NCI-H1930 (cell line): ENCODE results near the gene AKAP8L.

Experiments used
- DNase-seq, 2 experiments: peaks; one replicate each; lab custom pipeline; 2025; lab: John Stamatoyannopoulos, UW

Gene AKAP8L

GRCh38 chr19:15432629-15433518 lies 14.1 kb upstream of the AKAP8L start:
- DNase-seq, result peak; percentile 64 to 77

GRCh38 chr19:15432018-15432494 lies 13.3 kb upstream of the AKAP8L start:
- DNase-seq, result no peak

GRCh38 chr19:15431396-15432017 lies 12.7 kb upstream of the AKAP8L start:
- no peak for DNase-seq

- DNase-seq, result no peak
Observed at GRCh38 chr19:15430526-15431120, 11.8 kb upstream of the AKAP8L start.

- DNase-seq, result no peak
Observed at GRCh38 chr19:15429825-15430467, 11.2 kb upstream of the AKAP8L start.

- no peak for DNase-seq
Observed at GRCh38 chr19:15428956-15429824, 10.4 kb upstream of the AKAP8L start.

- no peak for DNase-seq
Observed at GRCh38 chr19:15427991-15428471, 9.2 kb upstream of the AKAP8L start.

GRCh38 chr19:15427350-15427700 lies 8.5 kb upstream of the AKAP8L start:
- DNase-seq, result no peak

- no peak for DNase-seq
Observed at GRCh38 chr19:15426485-15427349, 7.9 kb upstream of the AKAP8L start.

GRCh38 chr19:15425321-15425950 lies 6.6 kb upstream of the AKAP8L start:
- no peak for DNase-seq

- no peak for DNase-seq
Observed at GRCh38 chr19:15424692-15425272, 6.0 kb upstream of the AKAP8L start.

- no peak for DNase-seq
Observed at GRCh38 chr19:15424121-15424520, 5.3 kb upstream of the AKAP8L start.

- DNase-seq, result no peak
Observed at GRCh38 chr19:15423130-15423529, 4.3 kb upstream of the AKAP8L start.

GRCh38 chr19:15422296-15423075 lies 3.7 kb upstream of the AKAP8L start:
- DNase-seq, result no peak

- no peak for DNase-seq
Observed at GRCh38 chr19:15421721-15422260, 3.0 kb upstream of the AKAP8L start.

GRCh38 chr19:15421136-15421695 lies 2.4 kb upstream of the AKAP8L start:
- no peak for DNase-seq

GRCh38 chr19:15419413-15420025 lies 731 bp upstream of the AKAP8L start:
- DNase-seq, result no peak

- DNase-seq, result no peak
Observed at GRCh38 chr19:15418231-15418578, 583 bp downstream of the AKAP8L start.
